ENCODE measurements around the gene SAMD4A.

SAMD4A gene

DNA sequence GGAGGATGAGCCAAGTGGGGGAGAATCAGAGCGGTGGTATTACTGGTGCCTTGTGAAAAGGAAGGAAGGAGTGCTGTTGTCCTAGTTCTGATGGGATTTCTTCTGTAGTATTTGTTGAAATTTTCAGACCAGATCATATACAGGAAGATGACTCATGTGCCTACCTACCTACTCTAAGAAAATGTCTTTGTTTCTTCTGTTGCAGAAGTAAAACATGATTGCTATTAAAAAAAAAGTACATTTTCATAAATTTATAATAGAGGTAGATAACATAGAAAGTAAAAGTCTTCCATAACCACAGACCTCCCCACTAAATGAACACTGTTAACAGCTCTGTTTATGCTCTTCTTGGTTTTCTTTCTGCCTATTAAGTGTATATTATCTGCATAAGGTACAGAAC is 26.9 kb downstream of the SAMD4A start:
- no peak for DNase-seq (ENCODE audit: low read depth, low spot score)
- no peaks in the 10 kb centered on the region for H3K36me3 ChIP-seq (ENCODE audit: insufficient read depth, low read length)
- H3K9ac ChIP-seq (ENCODE audit: insufficient read length), result no peak overlapping the region
- no peak overlapping the region for H3K27ac ChIP-seq
- TF ChIP-seq POLR2AphosphoS5 (IDR thresholded peaks at IDR 0.05; ENCODE audit: borderline replicate concordance, low read depth, low read length), result no peak
- no peak for TF ChIP-seq EZH2 (IDR thresholded peaks at IDR 0.05)
- no peak for TF ChIP-seq FOXP2 (optimal IDR thresholded peaks at IDR 0.05; ENCODE audit: control extremely low read depth, extremely low read length, insufficient read depth)
- H3K4me3 ChIP-seq, result no peak overlapping the region
- H3K9me3 ChIP-seq (ENCODE audit: low read depth, low read length), result no peaks in the 10 kb centered on the region

DNA sequence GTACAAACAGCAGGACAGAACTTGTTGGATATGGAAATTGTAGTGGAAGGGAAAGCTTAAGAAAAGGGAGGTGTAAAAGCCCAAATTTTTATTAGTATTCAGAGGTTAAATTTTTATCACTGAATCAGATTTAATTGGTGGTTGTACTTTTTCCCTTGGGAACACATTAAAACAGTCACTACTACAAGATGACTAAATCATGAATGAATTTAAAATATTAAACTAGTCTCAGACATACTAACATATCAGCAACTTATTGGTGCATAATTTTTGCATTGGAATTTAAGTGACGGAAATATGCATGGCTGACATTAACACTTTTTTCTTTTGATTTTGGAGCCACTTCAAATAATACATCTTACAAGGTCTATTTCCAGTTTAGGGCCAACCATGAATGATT is 27.6 kb downstream of the SAMD4A start:
- Histone ChIP-seq H3K27ac (no peak overlapping the region), H3K9me3 (ENCODE audit: low read depth, low read length) (no peaks in the 10 kb centered on the region), H3K9ac (ENCODE audit: insufficient read length) (no peak overlapping the region), H3K4me3 (no peak overlapping the region), H3K36me3 (ENCODE audit: insufficient read depth, low read length) (no peaks in the 10 kb centered on the region)
- DNase-seq (ENCODE audit: low read depth, low spot score), result no peak
- TF ChIP-seq POLR2AphosphoS5 (IDR thresholded peaks at IDR 0.05; ENCODE audit: borderline replicate concordance, low read depth, low read length) (no peak), FOXP2 (optimal IDR thresholded peaks at IDR 0.05; ENCODE audit: control extremely low read depth, extremely low read length, insufficient read depth) (no peak), EZH2 (IDR thresholded peaks at IDR 0.05) (no peak)

DNA sequence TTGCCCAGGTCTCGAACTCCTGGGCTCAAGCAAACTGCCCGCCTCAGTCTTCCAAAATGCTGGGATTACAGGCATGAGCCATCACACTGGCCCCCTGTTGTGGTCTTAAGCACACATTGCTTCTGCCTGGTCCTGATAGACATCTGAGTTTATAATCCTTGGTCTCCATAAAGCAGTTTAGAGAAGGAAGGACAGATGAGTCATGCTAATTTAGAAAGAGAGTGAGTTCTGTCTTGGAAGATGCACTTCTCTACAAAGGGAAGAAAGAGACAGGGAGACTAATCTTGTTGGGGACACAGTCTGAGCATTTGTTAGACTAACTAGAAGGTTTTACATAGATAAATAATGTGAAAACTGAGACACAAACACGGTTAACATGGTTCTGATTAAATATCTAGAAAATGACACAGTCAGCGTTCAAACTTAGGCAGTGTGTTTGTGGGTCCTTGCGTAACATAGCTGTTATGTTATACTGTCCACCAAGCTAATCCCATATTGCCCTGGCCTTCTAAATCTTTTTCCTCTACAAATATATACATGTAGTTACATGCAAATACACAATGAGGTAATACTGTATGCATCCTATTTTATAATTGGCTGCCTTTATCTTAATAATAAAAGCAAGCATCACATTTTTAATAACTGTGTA is 31.0 kb downstream of the SAMD4A start:
- H3K9me3 ChIP-seq (ENCODE audit: low read depth, low read length), result no peaks in the 10 kb centered on the region
- no peak overlapping the region for H3K9ac ChIP-seq (ENCODE audit: insufficient read length)
- no peak overlapping the region for H3K27ac ChIP-seq
- no peak overlapping the region for H3K4me3 ChIP-seq
- no peaks in the 10 kb centered on the region for H3K36me3 ChIP-seq (ENCODE audit: insufficient read depth, low read length)
- DNase-seq (ENCODE audit: low read depth, low spot score), result no peak
- TF ChIP-seq POLR2AphosphoS5 (IDR thresholded peaks at IDR 0.05; ENCODE audit: borderline replicate concordance, low read depth, low read length), result no peak
- TF ChIP-seq EZH2 (IDR thresholded peaks at IDR 0.05), result no peak
- no peak for TF ChIP-seq FOXP2 (optimal IDR thresholded peaks at IDR 0.05; ENCODE audit: control extremely low read depth, extremely low read length, insufficient read depth)

DNA sequence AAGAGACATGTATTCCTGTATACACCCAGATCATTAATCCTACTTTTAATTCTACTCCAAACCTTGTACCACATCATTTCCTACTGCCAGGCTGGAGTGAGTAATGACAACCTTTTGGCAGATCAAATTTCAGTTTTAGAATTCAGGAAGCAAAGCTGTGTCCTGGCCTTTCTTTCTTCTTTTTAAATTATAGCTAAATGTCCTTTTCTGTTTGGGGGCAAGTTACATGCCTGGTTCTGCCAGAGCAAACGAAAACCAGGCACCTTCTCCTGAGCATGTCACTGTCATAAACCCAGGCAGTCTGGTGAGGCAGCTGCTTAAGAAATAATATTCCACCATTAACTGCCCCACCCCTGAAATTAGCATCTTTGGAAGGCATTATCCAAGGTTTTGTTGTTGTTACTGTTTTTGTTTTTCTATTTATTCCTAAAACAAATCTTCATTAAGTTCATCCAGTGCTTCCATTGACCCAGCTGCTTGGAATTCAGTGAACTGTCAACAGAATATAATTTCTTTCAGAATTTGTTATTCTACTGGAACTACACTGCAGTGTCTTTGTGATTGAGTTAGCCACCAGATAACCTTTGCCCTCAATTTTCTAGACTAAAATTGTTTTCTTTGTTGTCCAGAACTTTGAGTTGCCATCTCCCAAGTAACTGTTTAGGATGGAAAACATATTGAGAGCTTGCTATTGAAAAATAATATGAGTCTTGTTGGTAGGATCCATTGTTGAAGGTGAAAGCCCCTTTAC is 33.2 kb downstream of the SAMD4A start:
- H3K27ac ChIP-seq, result no peak overlapping the region
- no peak overlapping the region for H3K4me3 ChIP-seq
- H3K36me3 ChIP-seq (ENCODE audit: insufficient read depth, low read length), result no peaks in the 10 kb centered on the region
- DNase-seq (ENCODE audit: low read depth, low spot score), result no peak
- no peaks in the 10 kb centered on the region for H3K9me3 ChIP-seq (ENCODE audit: low read depth, low read length)
- no peak for TF ChIP-seq FOXP2 (optimal IDR thresholded peaks at IDR 0.05; ENCODE audit: control extremely low read depth, extremely low read length, insufficient read depth)
- TF ChIP-seq POLR2AphosphoS5 (IDR thresholded peaks at IDR 0.05; ENCODE audit: borderline replicate concordance, low read depth, low read length), result no peak
- TF ChIP-seq EZH2 (IDR thresholded peaks at IDR 0.05), result no peak
- H3K9ac ChIP-seq (ENCODE audit: insufficient read length), result no peak overlapping the region

DNA sequence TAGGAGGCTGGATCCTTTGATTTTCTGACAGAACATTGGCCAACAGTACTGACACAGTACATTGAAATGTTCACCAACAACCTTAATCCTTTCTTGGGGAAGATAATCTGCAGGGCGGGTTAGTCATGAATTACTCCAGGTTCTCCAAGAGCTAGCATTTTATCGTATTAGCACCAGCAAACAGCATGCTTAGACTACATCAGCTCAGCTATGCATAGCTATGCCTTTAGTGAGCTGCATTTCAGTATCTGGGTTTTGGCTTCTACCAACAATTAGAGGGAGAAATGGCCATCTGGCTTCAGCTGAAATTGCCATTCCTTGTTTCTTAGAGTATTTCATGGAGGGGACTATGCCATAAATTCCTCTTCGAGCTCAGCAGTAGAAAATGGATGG is 33.8 kb downstream of the SAMD4A start:
- TF ChIP-seq POLR2AphosphoS5 (IDR thresholded peaks at IDR 0.05; ENCODE audit: borderline replicate concordance, low read depth, low read length) (no peak), FOXP2 (optimal IDR thresholded peaks at IDR 0.05; ENCODE audit: control extremely low read depth, extremely low read length, insufficient read depth) (no peak), EZH2 (IDR thresholded peaks at IDR 0.05) (no peak)
- H3K27ac ChIP-seq, result no peak overlapping the region
- H3K36me3 ChIP-seq (ENCODE audit: insufficient read depth, low read length), result no peaks in the 10 kb centered on the region
- H3K9ac ChIP-seq (ENCODE audit: insufficient read length), result no peak overlapping the region
- H3K9me3 ChIP-seq (ENCODE audit: low read depth, low read length), result no peaks in the 10 kb centered on the region
- no peak overlapping the region for H3K4me3 ChIP-seq
- DNase-seq (ENCODE audit: low read depth, low spot score), result no peak

DNA sequence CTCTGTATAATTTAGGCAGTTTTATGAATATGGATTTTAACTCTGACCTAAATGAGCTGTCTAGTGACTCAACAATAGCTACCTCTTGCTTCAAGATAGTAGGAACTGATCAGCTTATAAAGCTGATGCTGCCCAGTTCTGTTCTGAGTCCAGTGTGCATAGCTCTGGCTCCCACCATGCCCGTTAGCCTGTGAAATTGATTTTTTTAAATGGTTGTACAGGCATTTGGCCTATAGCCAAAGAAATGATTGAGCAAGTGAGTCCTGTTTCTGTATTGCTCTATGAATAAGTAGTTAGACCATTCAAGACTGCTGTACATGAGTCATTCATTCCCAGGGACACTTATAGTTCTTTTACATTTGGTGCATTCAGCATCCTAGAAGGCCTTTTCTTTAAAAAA is 36.4 kb downstream of the SAMD4A start:
- DNase-seq (ENCODE audit: low read depth, low spot score), result no peak
- Histone ChIP-seq H3K4me3 (no peak overlapping the region), H3K36me3 (ENCODE audit: insufficient read depth, low read length) (no peaks in the 10 kb centered on the region), H3K9ac (ENCODE audit: insufficient read length) (no peak overlapping the region), H3K27ac (no peak overlapping the region), H3K9me3 (ENCODE audit: low read depth, low read length) (no peaks in the 10 kb centered on the region)
- no peak for TF ChIP-seq FOXP2 (optimal IDR thresholded peaks at IDR 0.05; ENCODE audit: control extremely low read depth, extremely low read length, insufficient read depth)
- TF ChIP-seq POLR2AphosphoS5 (IDR thresholded peaks at IDR 0.05; ENCODE audit: borderline replicate concordance, low read depth, low read length), result no peak
- TF ChIP-seq EZH2 (IDR thresholded peaks at IDR 0.05), result no peak

DNA sequence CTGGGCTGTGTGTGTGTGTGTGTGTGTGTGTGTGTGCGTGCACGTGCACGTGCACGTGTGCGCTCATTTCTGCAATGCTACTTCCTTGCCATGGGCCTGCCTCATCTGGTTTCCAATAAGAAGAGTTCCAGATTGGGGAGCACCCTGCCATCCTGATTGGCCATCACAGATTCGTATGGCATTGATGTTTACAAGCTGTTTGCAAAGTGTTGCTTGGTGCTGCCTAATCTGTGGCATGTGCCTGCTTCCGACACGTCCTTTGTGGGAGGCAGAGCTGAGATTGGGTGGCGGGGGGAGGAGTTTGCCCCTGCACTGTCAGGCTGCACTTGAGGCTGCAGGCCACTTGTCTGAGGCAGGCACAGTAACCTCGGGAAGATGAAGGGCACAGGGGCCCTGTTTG is 39.2 kb downstream of the SAMD4A start:
- Histone ChIP-seq H3K27ac (no peak overlapping the region), H3K9me3 (ENCODE audit: low read depth, low read length) (no peaks in the 10 kb centered on the region), H3K36me3 (ENCODE audit: insufficient read depth, low read length) (no peaks in the 10 kb centered on the region), H3K4me3 (no peak overlapping the region), H3K9ac (ENCODE audit: insufficient read length) (no peak overlapping the region)
- DNase-seq (ENCODE audit: low read depth, low spot score), result no peak
- TF ChIP-seq FOXP2 (optimal IDR thresholded peaks at IDR 0.05; ENCODE audit: control extremely low read depth, extremely low read length, insufficient read depth) (no peak), EZH2 (IDR thresholded peaks at IDR 0.05) (no peak), POLR2AphosphoS5 (IDR thresholded peaks at IDR 0.05; ENCODE audit: borderline replicate concordance, low read depth, low read length) (no peak)

DNA sequence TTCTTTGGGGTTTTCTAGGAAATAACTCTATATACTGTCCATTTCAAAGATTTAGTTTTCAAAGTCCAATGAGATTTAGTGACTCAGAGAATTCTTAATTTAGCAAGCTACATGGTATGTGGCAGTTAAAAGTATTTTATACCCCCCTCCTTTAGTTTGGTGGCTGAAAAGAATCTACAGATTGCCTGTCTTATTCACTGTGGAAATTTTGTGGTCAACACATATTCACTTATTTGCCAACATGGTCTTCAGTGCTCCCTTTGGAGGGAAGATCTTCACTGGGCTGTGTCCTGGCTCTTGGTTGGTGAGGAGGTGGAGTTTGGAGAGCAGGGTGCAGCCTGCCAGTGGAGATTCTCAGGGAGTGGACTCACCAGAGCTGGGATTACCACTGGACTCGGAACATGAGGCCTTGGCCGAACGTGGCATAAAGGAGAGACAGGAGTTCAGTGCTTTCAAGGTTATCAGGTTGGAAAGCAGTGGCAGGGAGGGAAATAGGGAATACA is 39.8 kb downstream of the SAMD4A start:
- no peaks in the 10 kb centered on the region for H3K36me3 ChIP-seq (ENCODE audit: insufficient read depth, low read length)
- DNase-seq (ENCODE audit: low read depth, low spot score), result no peak
- H3K27ac ChIP-seq, result no peak overlapping the region
- H3K9ac ChIP-seq (ENCODE audit: insufficient read length), result no peak overlapping the region
- no peak overlapping the region for H3K4me3 ChIP-seq
- TF ChIP-seq EZH2 (IDR thresholded peaks at IDR 0.05) (no peak), FOXP2 (optimal IDR thresholded peaks at IDR 0.05; ENCODE audit: control extremely low read depth, extremely low read length, insufficient read depth) (no peak), POLR2AphosphoS5 (IDR thresholded peaks at IDR 0.05; ENCODE audit: borderline replicate concordance, low read depth, low read length) (no peak)
- H3K9me3 ChIP-seq (ENCODE audit: low read depth, low read length), result no peaks in the 10 kb centered on the region
